IMR-90 (cell line): ENCODE results near the gene SAA4.

Experiments
- MXI1 ChIP-seq: IDR thresholded peaks from 2 replicates; pipeline ENCODE4 v1.6.1; 2012; ENCODE audit warnings: low read depth, mild to moderate bottlenecking, low read length, moderate library complexity, borderline replicate concordance
- POLR2A ChIP-seq: IDR thresholded peaks from 2 replicates; pipeline ENCODE4 v1.6.1; 2012; ENCODE audit warnings: mild to moderate bottlenecking, low read depth, low read length
- RFX5 ChIP-seq: IDR thresholded peaks from 2 replicates; pipeline ENCODE4 v1.8.0; 2012; ENCODE audit warnings: low read depth, mild to moderate bottlenecking, low read length, moderate library complexity
- TF ChIP-seq, protein P1 (sequence below): conservative IDR thresholded peaks from 2 replicates; pipeline ENCODE4 v1.5.1; 2012; ENCODE audit warnings: mild to moderate bottlenecking, low read depth, low read length, improper control_type of control experiment

DNA sequence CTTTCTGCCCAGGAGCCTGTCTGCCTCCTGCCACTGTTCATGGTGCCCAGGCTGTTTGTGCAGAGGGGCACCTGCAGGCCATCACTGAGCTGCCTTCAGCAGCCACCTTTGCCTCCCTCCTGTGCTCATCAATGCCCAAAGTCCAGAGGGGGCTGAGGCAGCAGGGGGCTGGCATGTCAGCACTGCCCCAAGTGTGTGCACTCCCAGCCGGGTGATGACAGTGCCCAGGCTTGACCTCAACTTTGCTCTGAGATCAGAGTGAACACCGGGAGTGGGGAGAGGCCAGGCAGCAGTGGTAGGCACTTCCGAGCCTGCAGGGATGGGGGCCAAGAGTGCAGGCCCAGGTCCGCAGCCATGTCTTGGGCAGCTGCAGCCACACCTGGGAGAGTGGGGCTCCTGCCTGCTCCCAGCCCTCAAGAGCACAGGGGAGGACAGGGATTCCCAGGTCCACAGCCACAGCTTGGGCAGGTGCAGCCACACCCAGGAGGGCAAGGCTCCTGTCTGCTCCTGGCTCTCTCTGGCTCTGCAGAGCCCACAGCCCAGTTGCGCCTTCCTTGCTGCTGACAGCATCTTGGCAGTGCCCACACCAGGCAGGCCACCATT, 15.2 kb downstream of the SAA4 start:
- TF ChIP-seq POLR2A: no peak
- TF ChIP-seq, protein P1, sequence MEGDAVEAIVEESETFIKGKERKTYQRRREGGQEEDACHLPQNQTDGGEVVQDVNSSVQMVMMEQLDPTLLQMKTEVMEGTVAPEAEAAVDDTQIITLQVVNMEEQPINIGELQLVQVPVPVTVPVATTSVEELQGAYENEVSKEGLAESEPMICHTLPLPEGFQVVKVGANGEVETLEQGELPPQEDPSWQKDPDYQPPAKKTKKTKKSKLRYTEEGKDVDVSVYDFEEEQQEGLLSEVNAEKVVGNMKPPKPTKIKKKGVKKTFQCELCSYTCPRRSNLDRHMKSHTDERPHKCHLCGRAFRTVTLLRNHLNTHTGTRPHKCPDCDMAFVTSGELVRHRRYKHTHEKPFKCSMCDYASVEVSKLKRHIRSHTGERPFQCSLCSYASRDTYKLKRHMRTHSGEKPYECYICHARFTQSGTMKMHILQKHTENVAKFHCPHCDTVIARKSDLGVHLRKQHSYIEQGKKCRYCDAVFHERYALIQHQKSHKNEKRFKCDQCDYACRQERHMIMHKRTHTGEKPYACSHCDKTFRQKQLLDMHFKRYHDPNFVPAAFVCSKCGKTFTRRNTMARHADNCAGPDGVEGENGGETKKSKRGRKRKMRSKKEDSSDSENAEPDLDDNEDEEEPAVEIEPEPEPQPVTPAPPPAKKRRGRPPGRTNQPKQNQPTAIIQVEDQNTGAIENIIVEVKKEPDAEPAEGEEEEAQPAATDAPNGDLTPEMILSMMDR: no peak
- no peak for TF ChIP-seq MXI1
- TF ChIP-seq RFX5: no peak
